ENCODE results near the gene MUC22. TPM values are rescaled to one million over a fixed set of nuclear protein-coding genes. Genes with fewer than 3 reads are reported as not detected.

Gene MUC22
- total and polyA plus RNA-seq, 4 donors: not detected

DNA sequence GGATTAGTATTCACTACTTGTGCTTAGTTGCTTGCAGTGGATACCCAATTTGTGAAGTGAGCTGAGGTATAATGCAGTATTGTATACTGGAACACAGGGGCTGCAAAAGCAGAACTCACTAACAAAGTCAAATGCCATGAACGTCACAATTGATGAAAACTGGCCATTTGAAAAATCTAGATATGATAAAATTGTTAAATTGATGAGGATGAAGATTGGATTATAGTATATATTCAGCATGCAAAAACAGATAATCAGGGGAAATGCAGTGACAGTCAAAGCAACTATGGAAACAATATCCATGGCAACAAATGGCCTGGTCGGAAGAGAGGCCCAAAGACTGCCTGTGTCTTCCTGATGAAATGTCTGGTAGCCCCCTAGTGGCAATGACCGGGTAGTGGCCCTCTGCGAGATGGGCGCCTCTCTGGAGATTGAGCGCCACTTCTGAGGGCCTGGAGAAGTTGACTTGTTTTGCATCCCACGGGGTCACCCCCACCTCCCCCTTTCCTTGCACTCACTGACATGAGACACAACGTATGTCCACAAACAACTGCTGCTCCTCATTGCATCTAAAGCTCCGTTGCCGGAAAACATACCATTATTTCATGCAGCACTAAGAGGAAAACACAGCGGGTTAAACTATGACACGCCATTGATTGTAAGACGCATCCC is 58.5 kb downstream of the MUC22 start:
- no peaks in the 10 kb centered on the region for H3K36me3 ChIP-seq (ENCODE audit: control insufficient read depth in 4 of 4, insufficient read depth in 3 of 4, low read depth in 1 of 4, low read length in 3 of 4)
- H3K27ac ChIP-seq (ENCODE audit: low read depth in 1 of 2, low read length in 2 of 2): no peak overlapping the region
- 48% methylated on average over 13 of the region's 13 CpGs for WGBS
- H3K4me1 ChIP-seq (ENCODE audit: control insufficient read depth in 4 of 4, insufficient read depth in 4 of 4, low read length in 3 of 4): peaks cover 0 to 2% (median 0%) of the 10 kb centered on the region in 4 donors
- no peak overlapping the region for H3K9ac ChIP-seq (ENCODE audit: low read depth in 1 of 2, low read length in 2 of 2)
- H3K27me3 ChIP-seq (ENCODE audit: control insufficient read depth in 4 of 4, insufficient read depth in 4 of 4, low read length in 3 of 4): no peaks in the 10 kb centered on the region
- peak; percentile 74 for DNase-seq (ENCODE audit: low spot score)
- H3K4me3 ChIP-seq (ENCODE audit: low read depth in 1 of 3, low read length in 3 of 3): no peak overlapping the region
- H3K9me3 ChIP-seq (ENCODE audit: control insufficient read depth in 4 of 4, low read length in 3 of 4): no peaks in the 10 kb centered on the region
- TF ChIP-seq, protein P1, sequence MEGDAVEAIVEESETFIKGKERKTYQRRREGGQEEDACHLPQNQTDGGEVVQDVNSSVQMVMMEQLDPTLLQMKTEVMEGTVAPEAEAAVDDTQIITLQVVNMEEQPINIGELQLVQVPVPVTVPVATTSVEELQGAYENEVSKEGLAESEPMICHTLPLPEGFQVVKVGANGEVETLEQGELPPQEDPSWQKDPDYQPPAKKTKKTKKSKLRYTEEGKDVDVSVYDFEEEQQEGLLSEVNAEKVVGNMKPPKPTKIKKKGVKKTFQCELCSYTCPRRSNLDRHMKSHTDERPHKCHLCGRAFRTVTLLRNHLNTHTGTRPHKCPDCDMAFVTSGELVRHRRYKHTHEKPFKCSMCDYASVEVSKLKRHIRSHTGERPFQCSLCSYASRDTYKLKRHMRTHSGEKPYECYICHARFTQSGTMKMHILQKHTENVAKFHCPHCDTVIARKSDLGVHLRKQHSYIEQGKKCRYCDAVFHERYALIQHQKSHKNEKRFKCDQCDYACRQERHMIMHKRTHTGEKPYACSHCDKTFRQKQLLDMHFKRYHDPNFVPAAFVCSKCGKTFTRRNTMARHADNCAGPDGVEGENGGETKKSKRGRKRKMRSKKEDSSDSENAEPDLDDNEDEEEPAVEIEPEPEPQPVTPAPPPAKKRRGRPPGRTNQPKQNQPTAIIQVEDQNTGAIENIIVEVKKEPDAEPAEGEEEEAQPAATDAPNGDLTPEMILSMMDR (IDR thresholded peaks at IDR 0.05; ENCODE audit: low read depth, low read length, missing input control): peak; percentile 86
- TF ChIP-seq HNF4G (IDR thresholded peaks at IDR 0.05): no peak
- peak; percentile 79 to 88 for TF ChIP-seq RAD21 (IDR thresholded peaks at IDR 0.05)

DNA sequence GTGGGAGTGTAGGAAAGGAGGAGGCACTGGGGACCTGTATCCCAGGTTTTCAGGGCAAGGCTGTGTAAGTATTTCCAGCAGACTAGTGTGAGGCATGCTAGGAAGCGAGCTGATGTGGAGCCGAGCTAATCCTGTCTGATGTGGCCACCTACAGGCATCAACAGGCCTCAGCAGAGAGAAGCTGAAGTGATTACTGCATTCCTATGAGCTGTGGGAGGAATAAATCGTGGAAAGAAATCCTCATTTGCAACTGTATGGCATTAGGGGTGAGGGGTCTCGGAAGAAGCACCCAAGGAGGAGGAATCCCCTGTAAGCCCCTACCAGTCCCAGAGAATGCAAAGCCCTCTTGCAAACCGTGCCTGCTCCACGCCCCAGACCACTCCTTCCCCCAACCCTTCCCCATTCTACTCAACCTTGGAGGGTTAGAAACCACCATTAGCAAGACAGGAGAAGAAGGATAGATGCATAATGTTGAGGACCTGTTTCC is 60.5 kb downstream of the MUC22 start:
- WGBS: 70% methylated on average over 6 of the region's 6 CpGs
- H3K9ac ChIP-seq (ENCODE audit: low read depth in 1 of 2, low read length in 2 of 2): no peak overlapping the region
- H3K27me3 ChIP-seq (ENCODE audit: control insufficient read depth in 4 of 4, insufficient read depth in 4 of 4, low read length in 3 of 4): no peaks in the 10 kb centered on the region
- no peak for DNase-seq (ENCODE audit: low spot score)
- no peak overlapping the region for H3K4me3 ChIP-seq (ENCODE audit: low read depth in 1 of 3, low read length in 3 of 3)
- no peak overlapping the region for H3K27ac ChIP-seq (ENCODE audit: low read depth in 1 of 2, low read length in 2 of 2)
- H3K4me1 ChIP-seq (ENCODE audit: control insufficient read depth in 4 of 4, insufficient read depth in 4 of 4, low read length in 3 of 4): peaks cover 0 to 2% (median 0%) of the 10 kb centered on the region in 4 donors
- H3K36me3 ChIP-seq (ENCODE audit: control insufficient read depth in 4 of 4, insufficient read depth in 3 of 4, low read depth in 1 of 4, low read length in 3 of 4): no peaks in the 10 kb centered on the region
- TF ChIP-seq, protein P1 (IDR thresholded peaks at IDR 0.05; ENCODE audit: low read depth, low read length, missing input control): peak; percentile 26
- TF ChIP-seq HNF4G (IDR thresholded peaks at IDR 0.05) (no peak), RAD21 (IDR thresholded peaks at IDR 0.05) (peak; percentile 47 to 61), YY1 (IDR thresholded peaks at IDR 0.05) (no peak), JUND (IDR thresholded peaks at IDR 0.05) (no peak)
- no peaks in the 10 kb centered on the region for H3K9me3 ChIP-seq (ENCODE audit: control insufficient read depth in 4 of 4, low read length in 3 of 4)

DNA sequence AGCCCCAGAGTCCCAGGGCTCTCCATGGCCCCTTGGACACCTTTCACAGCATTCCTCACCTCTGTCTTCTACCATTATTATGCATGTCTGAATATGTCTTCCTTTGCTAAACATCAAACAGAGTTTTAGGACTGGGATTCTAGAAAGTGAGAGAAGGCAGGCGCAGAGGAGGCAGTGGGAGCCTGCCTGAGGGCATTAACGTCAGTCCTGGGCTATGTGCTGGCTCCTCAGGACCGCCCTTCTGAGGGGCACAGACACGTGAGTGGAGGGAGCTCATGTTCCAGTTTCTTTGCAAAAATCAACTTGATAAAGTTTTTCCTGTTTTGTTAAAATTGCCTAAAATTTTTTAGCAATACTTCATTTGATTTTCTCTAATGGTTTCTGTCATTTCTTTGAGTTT is 64.1 kb downstream of the MUC22 start:
- WGBS: 91% methylated on average over 4 of the region's 4 CpGs
- Histone ChIP-seq H3K9me3 (ENCODE audit: control insufficient read depth in 4 of 4, low read length in 3 of 4) (no peaks in the 10 kb centered on the region), H3K27ac (ENCODE audit: low read depth in 1 of 2, low read length in 2 of 2) (no peak overlapping the region), H3K9ac (ENCODE audit: low read depth in 1 of 2, low read length in 2 of 2) (no peak overlapping the region), H3K36me3 (ENCODE audit: control insufficient read depth in 4 of 4, insufficient read depth in 3 of 4, low read depth in 1 of 4, low read length in 3 of 4) (no peaks in the 10 kb centered on the region), H3K4me3 (ENCODE audit: low read depth in 1 of 3, low read length in 3 of 3) (no peak overlapping the region), H3K4me1 (ENCODE audit: control insufficient read depth in 4 of 4, insufficient read depth in 4 of 4, low read length in 3 of 4) (peaks cover 0 to 3% (median under 1%) of the 10 kb centered on the region in 4 donors), H3K27me3 (ENCODE audit: control insufficient read depth in 4 of 4, insufficient read depth in 4 of 4, low read length in 3 of 4) (no peaks in the 10 kb centered on the region)
- no peak for DNase-seq (ENCODE audit: low spot score)
- TF ChIP-seq, protein P2, sequence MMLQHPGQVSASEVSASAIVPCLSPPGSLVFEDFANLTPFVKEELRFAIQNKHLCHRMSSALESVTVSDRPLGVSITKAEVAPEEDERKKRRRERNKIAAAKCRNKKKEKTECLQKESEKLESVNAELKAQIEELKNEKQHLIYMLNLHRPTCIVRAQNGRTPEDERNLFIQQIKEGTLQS (IDR thresholded peaks at IDR 0.05): no peak
- no peak for TF ChIP-seq HNF4A (conservative IDR thresholded peaks at IDR 0.05)
- TF ChIP-seq, protein P3, sequence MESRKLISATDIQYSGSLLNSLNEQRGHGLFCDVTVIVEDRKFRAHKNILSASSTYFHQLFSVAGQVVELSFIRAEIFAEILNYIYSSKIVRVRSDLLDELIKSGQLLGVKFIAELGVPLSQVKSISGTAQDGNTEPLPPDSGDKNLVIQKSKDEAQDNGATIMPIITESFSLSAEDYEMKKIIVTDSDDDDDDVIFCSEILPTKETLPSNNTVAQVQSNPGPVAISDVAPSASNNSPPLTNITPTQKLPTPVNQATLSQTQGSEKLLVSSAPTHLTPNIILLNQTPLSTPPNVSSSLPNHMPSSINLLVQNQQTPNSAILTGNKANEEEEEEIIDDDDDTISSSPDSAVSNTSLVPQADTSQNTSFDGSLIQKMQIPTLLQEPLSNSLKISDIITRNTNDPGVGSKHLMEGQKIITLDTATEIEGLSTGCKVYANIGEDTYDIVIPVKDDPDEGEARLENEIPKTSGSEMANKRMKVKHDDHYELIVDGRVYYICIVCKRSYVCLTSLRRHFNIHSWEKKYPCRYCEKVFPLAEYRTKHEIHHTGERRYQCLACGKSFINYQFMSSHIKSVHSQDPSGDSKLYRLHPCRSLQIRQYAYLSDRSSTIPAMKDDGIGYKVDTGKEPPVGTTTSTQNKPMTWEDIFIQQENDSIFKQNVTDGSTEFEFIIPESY (IDR thresholded peaks at IDR 0.05): no peak
- no peak for TF ChIP-seq SP1 (IDR thresholded peaks at IDR 0.05)
- TF ChIP-seq, protein P4, sequence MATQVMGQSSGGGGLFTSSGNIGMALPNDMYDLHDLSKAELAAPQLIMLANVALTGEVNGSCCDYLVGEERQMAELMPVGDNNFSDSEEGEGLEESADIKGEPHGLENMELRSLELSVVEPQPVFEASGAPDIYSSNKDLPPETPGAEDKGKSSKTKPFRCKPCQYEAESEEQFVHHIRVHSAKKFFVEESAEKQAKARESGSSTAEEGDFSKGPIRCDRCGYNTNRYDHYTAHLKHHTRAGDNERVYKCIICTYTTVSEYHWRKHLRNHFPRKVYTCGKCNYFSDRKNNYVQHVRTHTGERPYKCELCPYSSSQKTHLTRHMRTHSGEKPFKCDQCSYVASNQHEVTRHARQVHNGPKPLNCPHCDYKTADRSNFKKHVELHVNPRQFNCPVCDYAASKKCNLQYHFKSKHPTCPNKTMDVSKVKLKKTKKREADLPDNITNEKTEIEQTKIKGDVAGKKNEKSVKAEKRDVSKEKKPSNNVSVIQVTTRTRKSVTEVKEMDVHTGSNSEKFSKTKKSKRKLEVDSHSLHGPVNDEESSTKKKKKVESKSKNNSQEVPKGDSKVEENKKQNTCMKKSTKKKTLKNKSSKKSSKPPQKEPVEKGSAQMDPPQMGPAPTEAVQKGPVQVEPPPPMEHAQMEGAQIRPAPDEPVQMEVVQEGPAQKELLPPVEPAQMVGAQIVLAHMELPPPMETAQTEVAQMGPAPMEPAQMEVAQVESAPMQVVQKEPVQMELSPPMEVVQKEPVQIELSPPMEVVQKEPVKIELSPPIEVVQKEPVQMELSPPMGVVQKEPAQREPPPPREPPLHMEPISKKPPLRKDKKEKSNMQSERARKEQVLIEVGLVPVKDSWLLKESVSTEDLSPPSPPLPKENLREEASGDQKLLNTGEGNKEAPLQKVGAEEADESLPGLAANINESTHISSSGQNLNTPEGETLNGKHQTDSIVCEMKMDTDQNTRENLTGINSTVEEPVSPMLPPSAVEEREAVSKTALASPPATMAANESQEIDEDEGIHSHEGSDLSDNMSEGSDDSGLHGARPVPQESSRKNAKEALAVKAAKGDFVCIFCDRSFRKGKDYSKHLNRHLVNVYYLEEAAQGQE (IDR thresholded peaks at IDR 0.05): no peak
- TF ChIP-seq EGR1 (IDR thresholded peaks at IDR 0.05; ENCODE audit: low read depth in 2 of 2): no peak
- TF ChIP-seq, protein P1 (IDR thresholded peaks at IDR 0.05; ENCODE audit: low read depth, low read length, missing input control): no peak
- TF ChIP-seq NR2F2 (IDR thresholded peaks at IDR 0.05): no peak
- no peak for TF ChIP-seq JUND (IDR thresholded peaks at IDR 0.05)
- TF ChIP-seq, protein P5, sequence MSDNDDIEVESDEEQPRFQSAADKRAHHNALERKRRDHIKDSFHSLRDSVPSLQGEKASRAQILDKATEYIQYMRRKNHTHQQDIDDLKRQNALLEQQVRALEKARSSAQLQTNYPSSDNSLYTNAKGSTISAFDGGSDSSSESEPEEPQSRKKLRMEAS (IDR thresholded peaks at IDR 0.05): no peak

Data from liver (tissue), 9 donors.